GM18505 (cell line): ENCODE results near the gene COPS7A.
A peak's percentile ranks its signal among the peaks of the same experiment; 100 is the strongest.
"Not testable (repeated sequence)": the region's sequence is repeated elsewhere in the genome, so short reads cannot be mapped to it uniquely, and the experiment has no call there.

Experiments used
- ATAC-seq: cut with Tn5 transposase; IDR thresholded peaks from one replicate; pipeline ENCODE4 v1.9.1; 2021; ENCODE audit not compliant: unreplicated experiment
- POLR2A ChIP-seq: IDR thresholded peaks from 4 replicates; pipeline ENCODE4 v1.6.1; 2011; ENCODE audit warnings: borderline replicate concordance; ENCODE audit not compliant: insufficient read depth, insufficient read length; ENCODE audit errors: extremely low read depth

COPS7A gene

GRCh38 chr12:6696690-6697583 lies 26.9 kb upstream of the COPS7A start:
- no peak for TF ChIP-seq POLR2A
- ATAC-seq, result peak; percentile 53

DNA sequence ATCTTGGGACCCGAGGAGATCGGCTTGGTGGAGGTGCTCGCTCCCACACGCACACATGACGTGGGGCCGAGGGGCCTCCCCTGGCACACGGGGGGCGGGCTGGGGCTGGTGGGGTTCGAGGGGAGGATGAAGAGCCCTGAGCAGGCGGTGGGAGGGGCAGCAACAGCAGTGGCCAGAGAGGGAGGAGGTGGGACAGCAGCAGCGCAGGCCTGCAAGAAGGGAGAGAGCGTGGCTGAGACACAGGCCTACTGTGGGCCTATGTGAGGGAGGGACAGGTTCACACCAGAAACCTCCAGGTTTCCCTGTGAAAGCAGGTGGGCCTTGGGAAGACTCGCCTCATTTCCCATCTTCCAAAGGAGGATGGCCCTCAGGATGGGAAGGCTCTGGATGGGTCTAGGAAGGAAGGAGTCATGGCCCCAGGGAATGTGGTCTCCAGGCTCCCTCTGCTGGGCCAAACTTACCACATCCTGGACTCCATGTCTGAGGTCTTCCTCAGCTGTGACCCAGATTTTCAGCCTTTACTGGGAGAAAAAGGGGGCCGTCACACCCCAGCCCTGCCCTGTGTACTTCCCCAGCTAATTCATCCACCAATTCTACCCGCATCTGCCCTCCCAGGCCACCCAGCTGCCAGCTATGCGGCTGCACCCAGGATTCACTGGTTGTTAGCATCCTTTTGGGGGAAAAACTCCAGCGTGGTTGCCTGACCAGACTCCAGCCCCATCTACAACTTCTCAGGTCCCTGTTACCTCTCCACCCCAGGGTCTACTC lies 26.1 kb upstream of the COPS7A start:
- ATAC-seq, result no peak
- no peak for TF ChIP-seq POLR2A

GRCh38 chr12:6698352-6699046 lies 25.3 kb upstream of the COPS7A start:
- ATAC-seq, result no peak
- TF ChIP-seq POLR2A, result no peak

DNA sequence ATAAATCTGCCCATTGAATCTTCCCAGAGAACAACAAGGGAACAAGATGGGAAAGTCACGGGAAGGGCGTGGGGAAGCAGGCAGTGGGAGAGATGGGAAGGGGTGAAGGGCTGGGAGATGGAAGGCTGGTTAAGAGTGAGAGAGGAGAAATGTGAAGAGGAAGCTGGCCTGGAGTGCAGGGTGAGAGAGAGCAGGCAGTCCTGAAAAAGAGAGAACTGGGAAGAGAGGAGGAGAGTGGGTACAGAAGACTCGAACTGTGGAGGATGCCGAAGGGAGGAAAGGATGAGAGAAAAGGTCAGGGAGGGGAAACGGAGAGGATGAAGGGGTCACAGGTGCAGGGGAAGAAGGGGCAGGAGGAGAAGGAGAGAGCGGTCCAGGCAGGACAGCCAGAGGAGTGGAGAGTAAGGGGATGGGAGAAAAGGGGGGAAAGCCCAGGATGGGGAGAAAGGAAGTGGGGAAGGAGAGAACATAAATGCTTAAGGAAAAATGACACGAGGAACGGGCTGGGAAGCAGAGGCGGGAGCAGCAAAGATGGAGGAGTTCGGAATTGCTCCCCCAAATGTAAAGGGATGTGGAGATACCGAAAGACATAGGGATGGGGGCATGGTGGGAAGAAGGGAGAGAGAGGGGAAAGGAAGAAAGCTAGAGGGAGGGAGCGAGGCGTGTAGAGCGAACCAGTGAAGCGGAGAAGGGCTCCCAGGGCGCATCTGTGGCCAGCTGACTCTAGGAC lies 24.4 kb upstream of the COPS7A start:
- no peak for TF ChIP-seq POLR2A
- no peak for ATAC-seq

GRCh38 chr12:6699989-6700645 lies 23.7 kb upstream of the COPS7A start:
- no peak for ATAC-seq
- TF ChIP-seq POLR2A, result no peak

DNA sequence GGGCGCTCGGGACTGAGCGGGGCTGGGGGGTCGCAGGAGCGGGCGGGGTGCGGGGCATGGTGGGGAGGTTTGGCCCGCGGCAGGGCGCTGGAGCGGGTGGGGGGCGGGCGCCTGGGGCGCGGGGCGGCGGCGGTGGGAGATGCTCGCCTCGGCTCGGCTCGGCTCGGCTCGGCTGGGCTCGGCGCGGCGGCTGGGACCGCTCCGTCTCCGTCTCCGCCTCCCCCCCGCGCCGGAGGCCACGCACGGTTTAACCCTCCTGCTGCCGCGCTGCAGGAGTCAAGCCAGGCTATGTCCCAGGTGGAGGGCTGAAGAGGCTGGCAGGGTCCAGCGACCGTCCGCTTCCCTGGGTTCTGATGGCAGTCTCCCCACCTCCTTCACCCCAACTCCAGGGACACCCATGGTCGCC lies 23.2 kb upstream of the COPS7A start, which contains the start of gene PIANP:
Gene PIANP (minus strand): TSS at position 170 of the 406 bp plus-strand sequence. CDS start 2,754 bp downstream, outside the sequence.
- no peak for TF ChIP-seq POLR2A

DNA sequence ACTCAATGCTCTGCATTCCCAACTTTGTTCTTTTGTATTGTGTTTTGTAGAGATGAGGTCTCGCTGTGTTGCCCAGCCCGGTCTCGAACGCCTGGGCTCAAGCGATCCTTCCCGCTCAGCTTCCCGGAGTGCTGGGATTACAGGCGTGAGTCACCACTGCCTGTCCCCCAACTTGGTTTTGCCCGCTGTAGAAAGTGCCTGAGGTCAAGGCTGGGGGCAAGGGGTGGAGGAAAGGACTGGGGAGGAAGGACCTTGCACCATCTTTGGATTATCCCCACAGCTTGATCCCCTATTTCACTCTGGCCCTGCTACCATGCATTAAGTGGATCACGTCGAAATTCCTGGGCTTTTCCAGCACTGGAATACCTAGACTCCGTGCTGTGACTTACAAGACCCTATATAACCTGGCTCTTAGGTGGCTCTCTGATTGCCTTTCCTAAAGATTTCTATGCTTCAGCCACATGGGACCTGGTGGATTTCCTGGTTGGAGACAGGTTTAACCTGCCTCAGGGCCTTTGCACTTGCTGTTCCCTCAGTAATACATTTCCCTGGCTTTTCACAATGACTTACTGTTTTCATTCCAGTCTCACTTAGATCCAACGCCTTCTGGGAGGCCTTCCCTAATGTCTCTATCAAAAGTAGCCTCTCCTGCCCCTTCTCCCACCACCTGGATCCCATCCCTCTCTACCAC lies 22.6 kb upstream of the COPS7A start:
- no peak for TF ChIP-seq POLR2A
- no peak for ATAC-seq

More for the DNA sequence above, 23.2 kb upstream of the COPS7A start, which contains the start of gene PIANP:
- no peak for ATAC-seq

DNA sequence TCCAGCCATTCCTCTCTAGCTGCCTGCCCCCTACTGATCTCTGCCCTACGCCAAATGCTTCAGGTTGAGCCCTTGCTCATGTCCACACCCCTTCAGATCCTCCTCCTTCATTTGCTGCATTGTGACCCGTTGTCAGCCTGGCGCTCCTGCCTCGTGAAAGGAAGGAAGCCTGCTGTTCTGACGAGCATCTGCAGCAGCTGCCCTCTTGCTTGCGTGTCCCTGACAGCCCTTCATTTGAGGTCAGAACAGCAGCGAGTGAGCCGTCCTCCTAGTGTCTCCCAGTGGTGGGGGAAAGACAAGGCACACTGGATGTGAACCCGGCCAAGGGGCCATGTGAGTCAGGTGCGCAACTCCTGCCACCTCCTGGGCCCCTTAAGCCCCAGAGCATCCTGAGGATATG lies 20.2 kb upstream of the COPS7A start:
- ATAC-seq, result no peak

DNA sequence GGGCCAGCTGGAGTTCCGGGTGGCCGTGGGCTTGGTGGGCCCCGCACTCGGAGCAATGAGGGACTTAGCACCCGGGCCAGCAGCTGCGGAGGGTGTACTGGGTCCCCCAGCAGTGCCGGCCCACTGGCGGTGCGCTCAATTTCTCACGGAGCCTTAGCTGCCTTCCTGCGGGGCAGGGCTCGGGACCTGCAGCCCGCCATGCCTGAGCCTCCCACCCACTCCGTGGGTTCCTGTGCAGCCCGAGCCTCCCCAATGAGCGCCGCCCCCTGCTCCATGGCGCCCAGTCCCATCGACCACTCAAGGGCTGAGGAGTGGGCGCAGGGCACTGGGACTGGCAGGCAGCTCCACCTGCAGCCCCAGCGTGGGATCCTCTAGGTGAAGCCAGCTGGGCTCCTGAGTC lies 15.5 kb upstream of the COPS7A start:
- not testable (repeated sequence) for ATAC-seq

More for the DNA sequence above, 20.2 kb upstream of the COPS7A start:
- no peak for TF ChIP-seq POLR2A

GRCh38 chr12:6708960-6709394 lies 14.9 kb upstream of the COPS7A start:
- TF ChIP-seq POLR2A, result no peak
- ATAC-seq, result no peak

DNA sequence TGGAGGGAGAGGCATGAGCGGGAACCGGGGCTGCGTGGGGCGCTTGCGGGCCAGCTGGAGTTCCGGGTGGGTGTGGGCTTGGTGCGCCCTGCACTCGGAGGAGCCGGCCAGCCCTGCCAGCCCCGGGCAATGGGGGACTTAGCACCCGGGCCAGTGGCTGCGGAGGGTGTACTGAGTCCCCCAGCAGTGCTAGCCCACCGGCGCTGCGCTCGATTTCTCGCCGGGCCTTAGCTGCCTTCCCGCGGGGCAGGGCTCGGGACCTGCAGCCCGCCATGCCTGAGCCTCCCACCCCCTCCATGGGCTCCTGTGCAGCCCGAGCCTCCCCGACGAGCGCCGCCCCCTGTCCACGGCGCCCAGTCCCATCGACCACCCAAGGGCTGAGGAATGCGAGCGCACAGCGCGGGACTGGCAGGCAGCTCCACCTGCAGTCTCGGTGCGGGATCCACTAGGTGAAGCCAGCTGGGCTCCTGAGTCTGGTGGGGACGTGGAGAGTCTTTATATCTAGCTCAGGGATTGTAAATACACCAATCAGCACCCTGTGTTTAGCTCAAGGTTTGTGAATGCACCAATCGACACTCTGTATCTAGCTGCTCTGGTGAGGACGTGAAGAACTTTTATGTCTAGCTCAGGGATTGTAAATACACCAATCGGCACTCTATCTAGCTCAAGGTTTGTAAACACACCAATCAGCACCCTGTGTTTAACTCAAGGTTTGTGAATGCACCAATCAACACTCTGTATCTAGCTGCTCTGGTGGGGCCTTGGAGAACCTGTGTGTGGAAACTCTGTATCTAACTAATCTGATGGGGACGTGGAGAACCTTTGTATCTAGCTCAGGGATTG lies 7.6 kb upstream of the COPS7A start:
- not testable (repeated sequence) for ATAC-seq
